ENCODE measurements around the gene FOXF1. TPM values are rescaled to one million over a fixed set of nuclear protein-coding genes. Genes with fewer than 3 reads are reported as not detected.

FOXF1 gene
- polyA plus RNA-seq, 1 donor = 22.3 TPM

GRCh38 chr16:86502856-86503748 is 7.2 kb upstream of the FOXF1 start:
- no peaks in the 10 kb centered on the region for H3K4me1 ChIP-seq (ENCODE audit: control insufficient read depth, insufficient read depth, low read length)
- peaks cover 98% of the 10 kb centered on the region for H3K27me3 ChIP-seq (ENCODE audit: control insufficient read depth, insufficient read depth, low read length)
- peak overlapping the region; percentile 3 for H3K4me3 ChIP-seq (ENCODE audit: low read length)
- H3K36me3 ChIP-seq (ENCODE audit: control insufficient read depth, insufficient read depth, low read length) = no peaks in the 10 kb centered on the region
- no peak for DNase-seq
- H3K27ac ChIP-seq (ENCODE audit: low read length) = peak overlapping the region; percentile 74
- WGBS (ENCODE audit: insufficient coverage, low lambda C conversion rate) = 9% methylated on average over 7 of the region's 22 CpGs
- H3K9me3 ChIP-seq (ENCODE audit: control insufficient read depth, low read depth, low read length) = peaks cover 5% of the 10 kb centered on the region

GRCh38 chr16:86503830-86504229 is 6.5 kb upstream of the FOXF1 start:
- H3K4me3 ChIP-seq (ENCODE audit: low read length) = peak overlapping the region; percentile 11
- WGBS (ENCODE audit: insufficient coverage, low lambda C conversion rate) = no CpG with 5 or more reads among the region's 6 CpGs
- H3K27ac ChIP-seq (ENCODE audit: low read length) = peak overlapping the region; percentile 74
- H3K36me3 ChIP-seq (ENCODE audit: control insufficient read depth, insufficient read depth, low read length) = no peaks in the 10 kb centered on the region
- H3K27me3 ChIP-seq (ENCODE audit: control insufficient read depth, insufficient read depth, low read length) = peaks cover 98% of the 10 kb centered on the region
- no peaks in the 10 kb centered on the region for H3K4me1 ChIP-seq (ENCODE audit: control insufficient read depth, insufficient read depth, low read length)
- DNase-seq = no peak
- H3K9me3 ChIP-seq (ENCODE audit: control insufficient read depth, low read depth, low read length) = peaks cover 2% of the 10 kb centered on the region

GRCh38 chr16:86504315-86505184 is 5.8 kb upstream of the FOXF1 start:
- Histone ChIP-seq H3K27me3 (ENCODE audit: control insufficient read depth, insufficient read depth, low read length) (peaks cover 98% of the 10 kb centered on the region), H3K4me3 (ENCODE audit: low read length) (peak overlapping the region; percentile 11), H3K4me1 (ENCODE audit: control insufficient read depth, insufficient read depth, low read length) (no peaks in the 10 kb centered on the region), H3K9me3 (ENCODE audit: control insufficient read depth, low read depth, low read length) (peaks cover 2% of the 10 kb centered on the region), H3K27ac (ENCODE audit: low read length) (peak overlapping the region; percentile 74), H3K36me3 (ENCODE audit: control insufficient read depth, insufficient read depth, low read length) (no peaks in the 10 kb centered on the region)
- no peak for DNase-seq
- no CpG with 5 or more reads among the region's 27 CpGs for WGBS (ENCODE audit: insufficient coverage, low lambda C conversion rate)

- Histone ChIP-seq H3K9me3 (ENCODE audit: control insufficient read depth, low read depth, low read length) (peaks cover 2% of the 10 kb centered on the region), H3K27ac (ENCODE audit: low read length) (peak overlapping the region; percentile 93), H3K36me3 (ENCODE audit: control insufficient read depth, insufficient read depth, low read length) (no peaks in the 10 kb centered on the region), H3K4me3 (ENCODE audit: low read length) (peak overlapping the region; percentile 57), H3K4me1 (ENCODE audit: control insufficient read depth, insufficient read depth, low read length) (no peaks in the 10 kb centered on the region), H3K27me3 (ENCODE audit: control insufficient read depth, insufficient read depth, low read length) (peaks cover 95% of the 10 kb centered on the region)
- no CpG with 5 or more reads among the region's 67 CpGs for WGBS (ENCODE audit: insufficient coverage, low lambda C conversion rate)
- no peak for DNase-seq
Observed at GRCh38 chr16:86505185-86505898, 5.0 kb upstream of the FOXF1 start.

- peaks cover 8% of the 10 kb centered on the region for H3K9me3 ChIP-seq (ENCODE audit: control insufficient read depth, low read depth, low read length)
- peaks cover 92% of the 10 kb centered on the region for H3K27me3 ChIP-seq (ENCODE audit: control insufficient read depth, insufficient read depth, low read length)
- no CpG with 5 or more reads among the region's 27 CpGs for WGBS (ENCODE audit: insufficient coverage, low lambda C conversion rate)
- H3K4me3 ChIP-seq (ENCODE audit: low read length) = peak overlapping the region; percentile 57
- H3K36me3 ChIP-seq (ENCODE audit: control insufficient read depth, insufficient read depth, low read length) = no peaks in the 10 kb centered on the region
- H3K4me1 ChIP-seq (ENCODE audit: control insufficient read depth, insufficient read depth, low read length) = no peaks in the 10 kb centered on the region
- H3K27ac ChIP-seq (ENCODE audit: low read length) = peak overlapping the region; percentile 93
- DNase-seq = no peak
Observed at GRCh38 chr16:86505899-86506864, 4.1 kb upstream of the FOXF1 start.

- H3K9me3 ChIP-seq (ENCODE audit: control insufficient read depth, low read depth, low read length) = peaks cover 8% of the 10 kb centered on the region
- H3K27ac ChIP-seq (ENCODE audit: low read length) = peak overlapping the region; percentile 93
- peak overlapping the region; percentile 57 for H3K4me3 ChIP-seq (ENCODE audit: low read length)
- peaks cover 91% of the 10 kb centered on the region for H3K27me3 ChIP-seq (ENCODE audit: control insufficient read depth, insufficient read depth, low read length)
- WGBS (ENCODE audit: insufficient coverage, low lambda C conversion rate) = no CpG with 5 or more reads among the region's 37 CpGs
- no peaks in the 10 kb centered on the region for H3K4me1 ChIP-seq (ENCODE audit: control insufficient read depth, insufficient read depth, low read length)
- no peak for DNase-seq
- no peaks in the 10 kb centered on the region for H3K36me3 ChIP-seq (ENCODE audit: control insufficient read depth, insufficient read depth, low read length)
Observed at GRCh38 chr16:86507173-86508027, 2.9 kb upstream of the FOXF1 start.

GRCh38 chr16:86508028-86508946 is 2.0 kb upstream of the FOXF1 start:
- peaks cover 91% of the 10 kb centered on the region for H3K27me3 ChIP-seq (ENCODE audit: control insufficient read depth, insufficient read depth, low read length)
- peaks cover 6% of the 10 kb centered on the region for H3K36me3 ChIP-seq (ENCODE audit: control insufficient read depth, insufficient read depth, low read length)
- DNase-seq = no peak
- H3K4me1 ChIP-seq (ENCODE audit: control insufficient read depth, insufficient read depth, low read length) = no peaks in the 10 kb centered on the region
- peaks cover 8% of the 10 kb centered on the region for H3K9me3 ChIP-seq (ENCODE audit: control insufficient read depth, low read depth, low read length)
- WGBS (ENCODE audit: insufficient coverage, low lambda C conversion rate) = no CpG with 5 or more reads among the region's 99 CpGs
- H3K27ac ChIP-seq (ENCODE audit: low read length) = peak overlapping the region; percentile 93
- H3K4me3 ChIP-seq (ENCODE audit: low read length) = peak overlapping the region; percentile 57

- WGBS (ENCODE audit: insufficient coverage, low lambda C conversion rate) = no CpG with 5 or more reads among the region's 79 CpGs
- Histone ChIP-seq H3K27me3 (ENCODE audit: control insufficient read depth, insufficient read depth, low read length) (peaks cover 91% of the 10 kb centered on the region), H3K9me3 (ENCODE audit: control insufficient read depth, low read depth, low read length) (peaks cover 8% of the 10 kb centered on the region), H3K27ac (ENCODE audit: low read length) (peak overlapping the region; percentile 93), H3K36me3 (ENCODE audit: control insufficient read depth, insufficient read depth, low read length) (peaks cover 6% of the 10 kb centered on the region), H3K4me1 (ENCODE audit: control insufficient read depth, insufficient read depth, low read length) (no peaks in the 10 kb centered on the region), H3K4me3 (ENCODE audit: low read length) (peak overlapping the region; percentile 57)
- DNase-seq = peak; percentile 31 to 72
Observed at GRCh38 chr16:86508947-86509758, 1.2 kb upstream of the FOXF1 start.
